ENCODE data around the gene RGMA.
"Not testable (repeated sequence)": the region's sequence is repeated elsewhere in the genome, so short reads cannot be mapped to it uniquely, and the experiment has no call there.

The RGMA gene

GRCh38 chr15:93043621-93044300, 45.2 kb downstream of the RGMA start:
- no peak for DNase-seq (ENCODE audit: low read depth)
- TF ChIP-seq CTCF (IDR thresholded peaks at IDR 0.05; ENCODE audit: control insufficient read depth, insufficient read depth, low read depth, low read length, missing control alignments), result no peak
- no peak overlapping the region for H3K4me3 ChIP-seq (ENCODE audit: control insufficient read depth, low read depth, low read length)

- no peak for DNase-seq (ENCODE audit: low read depth)
- H3K4me3 ChIP-seq (ENCODE audit: control insufficient read depth, low read depth, low read length), result no peak overlapping the region
- TF ChIP-seq CTCF (IDR thresholded peaks at IDR 0.05; ENCODE audit: control insufficient read depth, insufficient read depth, low read depth, low read length, missing control alignments), result no peak
Measured at GRCh38 chr15:93042691-93043378, 46.2 kb downstream of the RGMA start.

- H3K4me3 ChIP-seq (ENCODE audit: control insufficient read depth, low read depth, low read length), result no peak overlapping the region
- no peak for TF ChIP-seq CTCF (IDR thresholded peaks at IDR 0.05; ENCODE audit: control insufficient read depth, insufficient read depth, low read depth, low read length, missing control alignments)
- DNase-seq (ENCODE audit: low read depth), result no peak
Measured at GRCh38 chr15:93042211-93042610, 46.8 kb downstream of the RGMA start.

- H3K4me3 ChIP-seq (ENCODE audit: control insufficient read depth, low read depth, low read length), result no peak overlapping the region
- no peak for TF ChIP-seq CTCF (IDR thresholded peaks at IDR 0.05; ENCODE audit: control insufficient read depth, insufficient read depth, low read depth, low read length, missing control alignments)
Measured at GRCh38 chr15:93041159-93041547, 47.9 kb downstream of the RGMA start.

GRCh38 chr15:93040288-93041158, 48.5 kb downstream of the RGMA start:
- DNase-seq (ENCODE audit: low read depth), result no peak
- H3K4me3 ChIP-seq (ENCODE audit: control insufficient read depth, low read depth, low read length), result no peak overlapping the region
- TF ChIP-seq CTCF (IDR thresholded peaks at IDR 0.05; ENCODE audit: control insufficient read depth, insufficient read depth, low read depth, low read length, missing control alignments), result no peak

More at GRCh38 chr15:93041159-93041547, 47.9 kb downstream of the RGMA start:
- no peak for DNase-seq (ENCODE audit: low read depth)

GRCh38 chr15:93039562-93040287, 49.3 kb downstream of the RGMA start:
- H3K4me3 ChIP-seq (ENCODE audit: control insufficient read depth, low read depth, low read length); DNase-seq (ENCODE audit: low read depth): not testable (repeated sequence)

Data from AG09309 (cell line).